ENCODE data around the gene WWOX. TPM values are rescaled to one million over a fixed set of nuclear protein-coding genes. Genes with fewer than 3 reads are reported as not detected.

The WWOX gene
- total RNA-seq, 4 donors from 2014 or later = 135 to 209 (median 159) TPM

DNA sequence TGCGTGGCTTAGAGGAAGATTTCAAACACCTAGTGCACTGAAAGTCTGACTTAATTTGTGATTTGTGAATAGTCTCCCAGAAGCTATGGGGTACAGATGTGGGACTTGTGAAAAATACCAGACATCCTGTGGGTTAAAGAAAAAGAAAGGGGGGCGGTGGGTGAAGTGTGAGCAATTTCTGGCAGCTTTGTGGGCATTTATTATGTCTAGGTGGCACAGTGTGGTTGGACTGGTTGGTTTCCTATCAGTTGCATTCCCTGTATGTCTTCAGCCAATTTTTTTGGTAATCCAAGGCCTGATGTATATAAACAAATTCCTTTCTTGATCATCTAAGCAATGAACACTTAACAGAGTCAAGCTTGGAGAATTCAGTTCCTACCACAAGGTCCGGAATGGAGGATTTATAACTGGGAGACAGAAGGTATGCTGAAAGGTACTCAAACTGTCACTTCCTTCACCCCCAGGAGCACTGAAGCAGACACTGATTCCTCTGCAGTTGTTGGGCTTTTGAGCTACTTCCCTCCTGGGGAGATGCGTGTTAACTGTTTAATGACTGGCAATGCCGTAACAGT is 211.6 kb downstream of the WWOX start:
- H3K27me3 ChIP-seq = no peaks in the 10 kb centered on the region
- H3K4me1 ChIP-seq = peaks cover 15 to 29% of the 10 kb centered on the region in 2 donors
- WGBS, 2 donors = 50 to 57% methylated on average over 5 of the region's 5 CpGs
- no peaks in the 10 kb centered on the region for H3K9me3 ChIP-seq
- peak overlapping the region; percentile 18 to 60 (median 34) for H3K27ac ChIP-seq
- peak in 1 of 2 donors; percentile 19 for DNase-seq
- intact Hi-C loops (cut with DNase I) = no loop called here
- TF ChIP-seq POLR2A (IDR thresholded peaks at IDR 0.05) = no peak
- TF ChIP-seq, protein P1, sequence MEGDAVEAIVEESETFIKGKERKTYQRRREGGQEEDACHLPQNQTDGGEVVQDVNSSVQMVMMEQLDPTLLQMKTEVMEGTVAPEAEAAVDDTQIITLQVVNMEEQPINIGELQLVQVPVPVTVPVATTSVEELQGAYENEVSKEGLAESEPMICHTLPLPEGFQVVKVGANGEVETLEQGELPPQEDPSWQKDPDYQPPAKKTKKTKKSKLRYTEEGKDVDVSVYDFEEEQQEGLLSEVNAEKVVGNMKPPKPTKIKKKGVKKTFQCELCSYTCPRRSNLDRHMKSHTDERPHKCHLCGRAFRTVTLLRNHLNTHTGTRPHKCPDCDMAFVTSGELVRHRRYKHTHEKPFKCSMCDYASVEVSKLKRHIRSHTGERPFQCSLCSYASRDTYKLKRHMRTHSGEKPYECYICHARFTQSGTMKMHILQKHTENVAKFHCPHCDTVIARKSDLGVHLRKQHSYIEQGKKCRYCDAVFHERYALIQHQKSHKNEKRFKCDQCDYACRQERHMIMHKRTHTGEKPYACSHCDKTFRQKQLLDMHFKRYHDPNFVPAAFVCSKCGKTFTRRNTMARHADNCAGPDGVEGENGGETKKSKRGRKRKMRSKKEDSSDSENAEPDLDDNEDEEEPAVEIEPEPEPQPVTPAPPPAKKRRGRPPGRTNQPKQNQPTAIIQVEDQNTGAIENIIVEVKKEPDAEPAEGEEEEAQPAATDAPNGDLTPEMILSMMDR (IDR thresholded peaks at IDR 0.05) = no peak
- no peak overlapping the region for H3K4me3 ChIP-seq (replicated peaks in 1 of 3)
- H3K36me3 ChIP-seq = no peaks in the 10 kb centered on the region

DNA sequence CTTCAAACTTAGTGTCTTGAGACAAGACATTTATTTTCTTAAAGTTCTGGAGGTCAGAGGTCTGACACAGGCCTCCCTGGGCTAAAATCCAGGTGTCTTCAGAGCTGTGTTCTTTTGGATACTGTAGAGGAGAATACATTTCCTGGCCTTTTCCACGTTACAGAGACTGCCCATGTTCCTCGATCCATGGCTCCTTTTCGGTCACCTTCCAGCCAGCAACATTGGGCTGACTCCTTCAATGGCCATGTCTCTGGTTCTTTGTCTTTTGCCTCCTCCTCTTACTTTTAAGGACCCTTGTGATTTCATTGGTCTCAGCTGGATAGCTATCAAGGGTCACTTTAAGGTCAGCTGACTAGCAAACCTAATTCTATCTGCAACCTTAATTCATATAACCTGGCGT is 212.4 kb downstream of the WWOX start:
- DNase-seq = peak; percentile 50 to 58
- no peak for TF ChIP-seq POLR2A (IDR thresholded peaks at IDR 0.05)
- TF ChIP-seq, protein P1 (IDR thresholded peaks at IDR 0.05) = no peak
- H3K4me1 ChIP-seq = peaks cover 15 to 29% of the 10 kb centered on the region in 2 donors
- no peaks in the 10 kb centered on the region for H3K27me3 ChIP-seq
- no peaks in the 10 kb centered on the region for H3K9me3 ChIP-seq
- intact Hi-C loops (cut with DNase I) = no loop called here
- no peaks in the 10 kb centered on the region for H3K36me3 ChIP-seq
- WGBS, 2 donors = 37 to 40% methylated on average over 4 of the region's 4 CpGs
- H3K4me3 ChIP-seq (replicated peaks in 1 of 3) = no peak overlapping the region
- peak overlapping the region; percentile 18 to 60 (median 34) for H3K27ac ChIP-seq

DNA sequence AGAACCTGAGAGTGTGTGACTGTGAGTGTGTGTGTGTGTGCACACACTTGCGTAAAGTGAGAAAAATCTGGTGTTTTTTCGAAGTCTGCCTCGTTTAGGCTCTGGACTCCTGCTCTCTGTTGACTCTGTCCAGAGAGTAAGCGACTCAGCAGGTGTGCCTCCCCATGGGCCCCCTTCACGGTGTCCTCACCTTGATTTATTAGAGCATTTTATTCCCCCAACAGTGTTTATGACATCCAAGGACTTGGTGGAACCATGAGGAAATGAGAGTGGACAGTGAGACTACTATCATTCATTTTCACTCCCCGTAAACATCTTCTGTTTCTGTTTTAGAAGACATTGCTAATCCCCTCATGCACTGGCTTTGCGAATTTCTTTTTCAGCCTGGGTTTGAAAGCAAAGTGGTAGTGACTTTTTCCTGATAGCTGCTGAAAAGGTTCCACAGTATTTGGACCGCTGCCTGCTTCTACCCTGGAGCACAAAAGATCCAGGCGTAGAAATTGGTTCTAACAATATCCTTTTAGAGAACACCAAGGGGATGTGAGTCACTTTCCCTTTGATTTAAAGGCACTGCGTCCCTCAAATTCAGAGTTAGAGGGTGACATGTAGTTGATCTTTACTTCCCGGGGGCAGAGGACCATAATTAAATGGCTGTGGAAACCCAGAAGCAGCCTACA is 218.2 kb downstream of the WWOX start:
- Histone ChIP-seq H3K9me3 (no peaks in the 10 kb centered on the region), H3K27ac (peak overlapping the region in 1 of 3 donors; percentile 23), H3K27me3 (no peaks in the 10 kb centered on the region), H3K4me3 (replicated peaks in 1 of 3) (no peak overlapping the region), H3K36me3 (no peaks in the 10 kb centered on the region), H3K4me1 (peaks cover 0 to 10% of the 10 kb centered on the region in 2 donors)
- TF ChIP-seq, protein P1 (IDR thresholded peaks at IDR 0.05) = no peak
- no peak for TF ChIP-seq POLR2A (IDR thresholded peaks at IDR 0.05)
- DNase-seq = peak; percentile 30 to 46
- WGBS, 2 donors = 38 to 58% methylated on average over 11 of the region's 11 CpGs
- intact Hi-C loops (cut with DNase I) = no loop called here

DNA sequence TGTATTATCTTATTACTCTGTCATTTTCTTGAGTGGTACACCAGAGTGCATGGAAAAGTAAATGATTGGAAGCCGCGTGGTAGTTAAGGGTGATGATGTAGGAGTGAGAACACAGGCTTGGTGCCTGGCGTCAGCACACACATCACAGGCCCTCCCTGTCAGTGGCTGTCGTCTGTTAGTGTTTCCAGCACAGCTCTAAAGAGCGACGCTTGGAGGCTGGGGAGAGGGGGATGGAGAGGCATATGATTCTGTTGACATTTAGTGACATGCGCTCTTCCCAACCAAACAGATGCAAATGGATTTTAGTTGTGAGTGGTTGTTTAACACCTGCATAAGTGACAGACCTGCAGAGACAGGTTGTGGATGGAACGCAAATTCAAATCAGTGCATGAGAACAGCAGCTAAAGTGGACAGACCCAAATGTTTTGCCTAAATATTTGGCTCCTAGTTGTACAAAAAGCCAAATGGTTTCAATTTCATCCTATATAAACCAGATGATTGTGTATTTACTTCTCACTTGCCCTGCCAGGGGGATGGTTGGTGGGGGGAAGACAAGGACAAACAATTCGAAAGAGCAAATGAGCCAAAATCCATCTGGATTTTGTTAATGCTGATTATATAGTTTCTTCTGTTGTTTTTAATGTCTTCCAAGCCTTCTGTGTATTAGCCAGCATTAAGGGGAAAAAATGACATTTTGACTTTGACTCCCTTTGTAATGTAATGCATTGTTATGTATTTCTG is 222.3 kb downstream of the WWOX start:
- H3K36me3 ChIP-seq = no peaks in the 10 kb centered on the region
- no peaks in the 10 kb centered on the region for H3K9me3 ChIP-seq
- H3K27ac ChIP-seq = no peak overlapping the region
- no peak for DNase-seq
- WGBS, 2 donors = 94% methylated on average over 9 of the region's 9 CpGs
- H3K4me3 ChIP-seq (replicated peaks in 1 of 3) = no peak overlapping the region
- H3K4me1 ChIP-seq = peaks cover 4 to 10% of the 10 kb centered on the region in 2 donors
- intact Hi-C loops (cut with DNase I) = no loop called here
- TF ChIP-seq POLR2A (IDR thresholded peaks at IDR 0.05) = no peak
- TF ChIP-seq, protein P1 (IDR thresholded peaks at IDR 0.05) = no peak
- no peaks in the 10 kb centered on the region for H3K27me3 ChIP-seq

DNA sequence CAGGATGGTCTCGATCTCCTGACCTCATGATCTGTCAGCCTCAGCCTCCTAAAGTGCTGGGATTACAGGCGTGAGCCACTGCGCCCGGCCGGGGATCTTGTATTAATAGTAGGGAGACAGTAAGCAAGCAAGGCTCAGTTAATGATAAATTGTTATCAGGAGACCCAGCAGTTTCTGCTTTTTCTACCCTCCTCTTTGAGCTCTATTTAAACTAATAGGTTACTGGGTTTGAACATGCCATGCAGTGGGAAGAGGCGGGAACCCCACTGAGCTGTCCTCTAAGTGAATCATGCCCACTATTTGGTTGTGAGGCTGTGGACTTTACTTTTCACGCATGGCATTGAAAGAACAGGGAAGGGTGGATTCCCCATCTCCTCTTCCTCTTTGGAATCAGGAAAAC is 223.9 kb downstream of the WWOX start:
- Histone ChIP-seq H3K9me3 (no peaks in the 10 kb centered on the region), H3K4me3 (replicated peaks in 1 of 3) (no peak overlapping the region), H3K36me3 (no peaks in the 10 kb centered on the region), H3K27me3 (no peaks in the 10 kb centered on the region), H3K27ac (no peak overlapping the region), H3K4me1 (peaks cover 3 to 7% of the 10 kb centered on the region in 2 donors)
- intact Hi-C loops (cut with DNase I) = no loop called here
- TF ChIP-seq, protein P1 (IDR thresholded peaks at IDR 0.05) = no peak
- no peak for TF ChIP-seq POLR2A (IDR thresholded peaks at IDR 0.05)
- WGBS, 2 donors = 78 to 96% methylated on average over 7 of the region's 7 CpGs
- no peak for DNase-seq

Data from thyroid gland (tissue), 4 donors.